Left ventricle myocardium inferior (tissue), 1 donor: ENCODE results near the gene DMRT1. TPM values are rescaled to one million over a fixed set of nuclear protein-coding genes. Genes with fewer than 3 reads are reported as not detected.
"Not testable (repeated sequence)": the region's sequence is repeated elsewhere in the genome, so short reads cannot be mapped to it uniquely, and the experiment has no call there.

ENCODE experiments used
- DNase-seq: peaks from one replicate; pipeline ENCODE4 v3.0.0-alpha.2; 2020
- H3K27ac ChIP-seq: fragments of 200-600 bp; replicated peaks from 2 replicates; pipeline ENCODE4 v1.8.0; 2021
- H3K27me3 ChIP-seq: fragments of 200-600 bp; 2 replicates; pipeline ENCODE4 v1.8.0; 2021; ENCODE audit warnings: low read depth
- H3K36me3 ChIP-seq: fragments of 200-600 bp; 2 replicates; pipeline ENCODE4 v1.8.0; 2021
- H3K4me1 ChIP-seq: fragments of 200-600 bp; 2 replicates; pipeline ENCODE4 v1.8.0; 2021
- H3K4me3 ChIP-seq: fragments of 200-600 bp; 2 replicates; pipeline ENCODE4 v1.8.0; 2021; ENCODE audit warnings: mild to moderate bottlenecking, moderate library complexity
- H3K9me3 ChIP-seq: fragments of 200-600 bp; replicated peaks from 2 replicates; pipeline ENCODE4 v1.8.0; 2021
- intact Hi-C: fragments of 100-400 bp; cut with micrococcal nuclease; formaldehyde crosslinking; loops from one replicate; pipeline ENCODE4 v1.11.0; 2022
- total RNA-seq: library from RNA; stranded (reverse); fragmentation: NEBNext Ultra II Directional; extraction: Animal tissue kit (Norgen Biotek cat#: 25700); gene quantifications from one replicate; pipeline ENCODE4 v1.2.1, GENCODE V29; 2021
- TF ChIP-seq, protein P1 (sequence below): fragments of 200-600 bp; IDR thresholded peaks from 2 replicates; pipeline ENCODE4 v1.8.0; 2021; ENCODE audit warnings: antibody characterized with exemption, mild to moderate bottlenecking, borderline replicate concordance
- donor health status: DM: no; HTN: yes; CAD: no; lungs with severe emphysema.

The DMRT1 gene
- total RNA-seq, 1 donor from 2014 or later = not detected

DNA sequence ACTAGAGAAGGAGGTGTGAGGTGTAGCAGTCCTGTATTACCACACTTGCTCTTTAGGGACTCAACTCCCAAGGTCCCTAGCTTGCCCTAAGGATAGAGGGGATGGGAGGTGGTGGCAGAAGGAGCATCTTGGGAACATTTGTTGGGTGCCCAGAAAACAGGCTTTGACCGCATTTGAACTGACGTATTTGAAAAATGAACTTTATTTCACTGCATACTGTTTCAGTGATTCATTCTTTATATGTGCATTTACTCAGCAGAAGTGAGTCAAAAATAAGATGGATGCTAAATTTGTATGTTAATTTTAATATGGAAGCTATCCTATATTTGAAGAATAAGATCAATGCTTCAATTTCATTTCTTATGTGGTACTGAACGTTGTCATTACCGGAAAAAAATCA, 153.7 kb downstream of the DMRT1 start:
- H3K4me3 ChIP-seq = no peak overlapping the region
- TF ChIP-seq, protein P1, sequence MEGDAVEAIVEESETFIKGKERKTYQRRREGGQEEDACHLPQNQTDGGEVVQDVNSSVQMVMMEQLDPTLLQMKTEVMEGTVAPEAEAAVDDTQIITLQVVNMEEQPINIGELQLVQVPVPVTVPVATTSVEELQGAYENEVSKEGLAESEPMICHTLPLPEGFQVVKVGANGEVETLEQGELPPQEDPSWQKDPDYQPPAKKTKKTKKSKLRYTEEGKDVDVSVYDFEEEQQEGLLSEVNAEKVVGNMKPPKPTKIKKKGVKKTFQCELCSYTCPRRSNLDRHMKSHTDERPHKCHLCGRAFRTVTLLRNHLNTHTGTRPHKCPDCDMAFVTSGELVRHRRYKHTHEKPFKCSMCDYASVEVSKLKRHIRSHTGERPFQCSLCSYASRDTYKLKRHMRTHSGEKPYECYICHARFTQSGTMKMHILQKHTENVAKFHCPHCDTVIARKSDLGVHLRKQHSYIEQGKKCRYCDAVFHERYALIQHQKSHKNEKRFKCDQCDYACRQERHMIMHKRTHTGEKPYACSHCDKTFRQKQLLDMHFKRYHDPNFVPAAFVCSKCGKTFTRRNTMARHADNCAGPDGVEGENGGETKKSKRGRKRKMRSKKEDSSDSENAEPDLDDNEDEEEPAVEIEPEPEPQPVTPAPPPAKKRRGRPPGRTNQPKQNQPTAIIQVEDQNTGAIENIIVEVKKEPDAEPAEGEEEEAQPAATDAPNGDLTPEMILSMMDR = no peak
- H3K36me3 ChIP-seq = no peaks in the 10 kb centered on the region
- DNase-seq = no peak
- intact Hi-C loops = no loop called here
- no peaks in the 10 kb centered on the region for H3K4me1 ChIP-seq
- H3K27ac ChIP-seq = no peak overlapping the region
- H3K27me3 ChIP-seq = peaks cover 33% of the 10 kb centered on the region
- H3K9me3 ChIP-seq = peaks cover 7% of the 10 kb centered on the region

GRCh38 chr9:995781-996180, 154.3 kb downstream of the DMRT1 start:
- intact Hi-C loops = no loop called here
- Histone ChIP-seq H3K4me1 (no peaks in the 10 kb centered on the region), H3K9me3 (peaks cover 7% of the 10 kb centered on the region), H3K4me3 (no peak overlapping the region), H3K27ac (no peak overlapping the region), H3K27me3 (peaks cover 27% of the 10 kb centered on the region), H3K36me3 (no peaks in the 10 kb centered on the region)
- DNase-seq = no peak
- TF ChIP-seq, protein P1 = no peak

GRCh38 chr9:998299-999110, 157.0 kb downstream of the DMRT1 start:
- H3K27me3 ChIP-seq = peaks cover 14% of the 10 kb centered on the region
- H3K36me3 ChIP-seq, intact Hi-C loops, DNase-seq, H3K9me3 ChIP-seq, H3K27ac ChIP-seq, H3K4me1 ChIP-seq, H3K4me3 ChIP-seq: not testable (repeated sequence)
- TF ChIP-seq, protein P1 = peak; percentile 24

- Histone ChIP-seq H3K4me3 (no peak overlapping the region), H3K9me3 (peaks cover 7% of the 10 kb centered on the region), H3K36me3 (no peaks in the 10 kb centered on the region), H3K27ac (no peak overlapping the region), H3K27me3 (peaks cover 44% of the 10 kb centered on the region), H3K4me1 (no peaks in the 10 kb centered on the region)
- intact Hi-C loops = loop anchor here (10.0 kb wide), 1 partner anchor 107 kb away; no protein-coding TSS in a partner anchor
- no peak for DNase-seq
- TF ChIP-seq, protein P1 = no peak
Observed at GRCh38 chr9:1001838-1002237, 160.3 kb downstream of the DMRT1 start.

GRCh38 chr9:1002678-1003077, 161.2 kb downstream of the DMRT1 start:
- intact Hi-C loops = loop anchor here (10.0 kb wide), 1 partner anchor 108 kb away; no protein-coding TSS in a partner anchor
- no peak overlapping the region for H3K4me3 ChIP-seq
- no peak overlapping the region for H3K27ac ChIP-seq
- peaks cover 47% of the 10 kb centered on the region for H3K27me3 ChIP-seq
- H3K4me1 ChIP-seq = no peaks in the 10 kb centered on the region
- no peaks in the 10 kb centered on the region for H3K36me3 ChIP-seq
- TF ChIP-seq, protein P1 = no peak
- H3K9me3 ChIP-seq = peaks cover 7% of the 10 kb centered on the region
- no peak for DNase-seq
